ENCODE measurements around the gene MRPL21. TPM values are rescaled to one million over a fixed set of nuclear protein-coding genes. Genes with fewer than 3 reads are reported as not detected.

The MRPL21 gene
- total and polyA plus RNA-seq, 2 of the 13 experiments (the other 11 are each of a cell fraction or from before 2014, with no cell fraction given), result 61.5 to 100 TPM

GRCh38 chr11:68843703-68844312 lies 59.8 kb downstream of the MRPL21 start (continued):
- TF ChIP-seq NFYC (CRISPR knock-in tag; IDR thresholded peaks at IDR 0.05) (peak; percentile 86), FOSL1 (CRISPR knock-in tag; IDR thresholded peaks at IDR 0.05; ENCODE audit: borderline replicate concordance) (no peak), ZNF800 (CRISPR knock-in tag; IDR thresholded peaks at IDR 0.05) (peak; percentile 94), FOXP1 (IDR thresholded peaks at IDR 0.05) (no peak), FOXP1 (CRISPR knock-in tag; IDR thresholded peaks at IDR 0.05) (peak; percentile 37; the same call in 1 of the 2 replicates), RCOR2 (CRISPR knock-in tag; IDR thresholded peaks at IDR 0.05) (peak; percentile 76; the same call in 1 of the 2 replicates), PBX3 (CRISPR knock-in tag; IDR thresholded peaks at IDR 0.05; ENCODE audit: borderline replicate concordance) (no peak), KDM1A (CRISPR knock-in tag; IDR thresholded peaks at IDR 0.05) (peak; percentile 61; the same call in 1 of the 2 replicates), STAT6 (CRISPR knock-in tag; IDR thresholded peaks at IDR 0.05; ENCODE audit: borderline replicate concordance) (no peak), WIZ (CRISPR knock-in tag; IDR thresholded peaks at IDR 0.05) (no peak), ZNF530 (CRISPR knock-in tag; IDR thresholded peaks at IDR 0.05; ENCODE audit: low read depth) (no peak), HMGA1 (CRISPR knock-in tag; conservative IDR thresholded peaks at IDR 0.05) (no peak), ZNF234 (CRISPR knock-in tag; conservative IDR thresholded peaks at IDR 0.05) (no peak), HDAC1 (CRISPR knock-in tag; IDR thresholded peaks at IDR 0.05) (peak; percentile 95), PRMT3 (CRISPR knock-in tag; IDR thresholded peaks at IDR 0.05; ENCODE audit: borderline replicate concordance, low read depth) (no peak), SMC3 (IDR thresholded peaks at IDR 0.05; ENCODE audit: low read length) (no peak; the same call in 1 of the 2 replicates), TCF12 (IDR thresholded peaks at IDR 0.05) (no peak), TCF12 (CRISPR knock-in tag; IDR thresholded peaks at IDR 0.05) (0 out of 2 replicates have a peak, but pooled peaks have one; percentile 59), FOXC1 (CRISPR knock-in tag; IDR thresholded peaks at IDR 0.05; ENCODE audit: borderline replicate concordance) (0 out of 2 replicates have a peak, but pooled peaks have one; percentile 49), ASH2L (IDR thresholded peaks at IDR 0.05; ENCODE audit: insufficient read length, low read depth, low read length) (no peak), REL (CRISPR knock-in tag; conservative IDR thresholded peaks at IDR 0.05) (no peak), ZNF616 (CRISPR knock-in tag; IDR thresholded peaks at IDR 0.05; ENCODE audit: low read depth) (peak; percentile 72; the same call in 1 of the 2 replicates), ZNF782 (CRISPR knock-in tag; IDR thresholded peaks at IDR 0.05; ENCODE audit: borderline replicate concordance) (no peak), SUZ12 (IDR thresholded peaks at IDR 0.05; ENCODE audit: low read depth, low read length) (no peak), ZFP36L1 (CRISPR knock-in tag; IDR thresholded peaks at IDR 0.05) (peak; percentile 91; the same call in 1 of the 2 replicates), NRL (CRISPR knock-in tag; IDR thresholded peaks at IDR 0.05; ENCODE audit: borderline replicate concordance) (peak; percentile 90), ZNF251 (CRISPR knock-in tag; IDR thresholded peaks at IDR 0.05) (no peak)

Measured in HepG2 (cell line).